GM12891 (cell line): ENCODE results near the gene NANOS3.

Experiments used
- POLR2A ChIP-seq: IDR thresholded peaks from 2 replicates; pipeline ENCODE4 v1.6.1; 2011; ENCODE audit warnings: low read depth, low read length, control low read depth
- TAF1 ChIP-seq: IDR thresholded peaks from 2 replicates; pipeline ENCODE4 v1.6.1; 2011; ENCODE audit warnings: low read depth, low read length, control low read depth

DNA sequence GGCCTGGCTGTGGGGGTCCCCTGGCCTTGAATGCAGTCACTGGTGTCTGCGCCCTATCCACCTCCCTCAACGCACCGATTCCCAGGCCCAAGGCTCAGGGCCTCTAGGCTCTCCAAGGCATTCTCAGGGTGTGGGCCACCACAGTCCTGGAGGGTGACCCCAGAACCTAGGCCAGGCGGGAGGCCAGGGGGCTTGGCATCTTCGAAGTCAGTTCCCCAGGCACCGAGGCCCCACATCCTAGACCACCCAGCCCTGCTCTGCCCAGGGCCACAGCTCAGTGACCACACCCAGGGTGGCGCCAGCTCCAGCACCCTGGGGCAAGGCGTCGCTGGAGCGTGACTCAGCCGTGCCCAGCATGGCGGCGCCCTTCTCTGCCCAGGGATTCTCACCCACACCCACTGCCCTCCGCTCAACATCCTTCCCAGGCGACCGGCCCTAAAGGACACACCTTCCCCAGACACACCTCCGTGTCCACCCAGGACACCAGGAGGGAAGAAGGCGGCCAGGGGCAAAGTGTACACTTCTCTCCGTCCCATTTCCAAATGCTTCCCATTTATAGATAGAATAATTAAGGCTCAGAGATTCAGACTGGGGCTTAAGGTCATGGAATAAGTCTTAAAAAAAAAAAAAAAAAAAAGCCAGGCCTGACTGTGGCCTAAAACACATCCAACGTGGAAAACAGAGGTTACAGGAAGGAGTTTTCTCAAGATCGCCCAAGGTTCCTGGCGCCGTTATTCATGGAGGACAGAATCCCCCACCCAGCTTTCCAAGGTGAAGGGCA lies 36.4 kb upstream of the NANOS3 start:
- TF ChIP-seq POLR2A: peak; percentile 31
- TF ChIP-seq TAF1: no peak
